ENCODE data around the gene ASB7.

GRCh38 chr15:100690032-100690794 is 87.8 kb downstream of the ASB7 start:
- no peak for TF ChIP-seq CTCF (IDR thresholded peaks at IDR 0.05; ENCODE audit: low read length)
- no peak for TF ChIP-seq EZH2phosphoT487 (IDR thresholded peaks at IDR 0.05; ENCODE audit: low read length)
